K562 (cell line): ENCODE data around the gene SCPEP1. TPM values are rescaled to one million over a fixed set of nuclear protein-coding genes. Genes with fewer than 3 reads are reported as not detected.

Experiments used
- ATF1 ChIP-seq, 2 experiments: fragments of 450-650 bp in 1 of 2; IDR thresholded peaks; 2 replicates each; pipeline ENCODE4 v1.6.1; 2016; ENCODE audit warnings: missing compliant biosample characterization in 1 of 2, missing genetic modification characterization in 1 of 2
- COPS2 ChIP-seq: fragments of 450-650 bp; conservative IDR thresholded peaks from 2 replicates; pipeline ENCODE4 v1.6.1; 2016; ENCODE audit warnings: mild to moderate bottlenecking, moderate library complexity
- CREBBP ChIP-seq: IDR thresholded peaks from one replicate; pipeline ENCODE4 v1.6.1; 2012; ENCODE audit warnings: low read depth, mild to moderate bottlenecking, control low read depth, inconsistent platforms, low read length
- CXXC5 ChIP-seq: fragments of 250-450 bp; sonication (Bioruptor Pico); IDR thresholded peaks from 2 replicates; pipeline ENCODE4 v1.8.0; 2022; ENCODE audit warnings: inconsistent platforms, mild to moderate bottlenecking, moderate library complexity
- FOSL1 ChIP-seq: fragments of 200-800 bp; sonication (Bioruptor generic); conservative IDR thresholded peaks from 2 replicates; pipeline ENCODE4 v1.6.1; 2016; ENCODE audit warnings: missing genetic modification characterization, missing compliant biosample characterization
- HNRNPK ChIP-seq: fragments of 200-400 bp; formaldehyde crosslinking; IDR thresholded peaks from one replicate; pipeline ENCODE4 v1.6.1; 2018; ENCODE audit warnings: mild to moderate bottlenecking, low read depth, low read length; ENCODE audit not compliant: poor library complexity, severe bottlenecking
- HNRNPL ChIP-seq: fragments of 200-400 bp; formaldehyde crosslinking; IDR thresholded peaks from 2 replicates; pipeline ENCODE4 v1.6.1; 2017; ENCODE audit warnings: low read depth, mild to moderate bottlenecking, low read length
- MEF2A ChIP-seq: IDR thresholded peaks from 2 replicates; pipeline ENCODE4 v1.6.1; 2011; ENCODE audit warnings: low read depth, mild to moderate bottlenecking, low read length, moderate library complexity; ENCODE audit not compliant: control insufficient read depth
- MEF2D ChIP-seq: conservative IDR thresholded peaks from 2 replicates; pipeline ENCODE4 v1.6.1; 2016; ENCODE audit warnings: low read depth, missing genetic modification characterization, missing compliant biosample characterization
- NONO ChIP-seq, 2 experiments: fragments of 200-400 bp in 1 of 2; fragments of 450-650 bp in 1 of 2; formaldehyde crosslinking in 1 of 2; IDR thresholded peaks; 2 replicates each; pipeline ENCODE4 v1.6.1; 2017; ENCODE audit warnings: low read depth in 2 of 2, mild to moderate bottlenecking in 2 of 2, moderate library complexity in 2 of 2, low read length in 1 of 2
- NUFIP1 ChIP-seq: fragments of 450-650 bp; IDR thresholded peaks from 2 replicates; pipeline ENCODE4 v1.6.1; 2018; ENCODE audit not compliant: partially characterized antibody
- POLR2B ChIP-seq: fragments of 450-650 bp; IDR thresholded peaks from 2 replicates; pipeline ENCODE4 v1.6.1; 2018; ENCODE audit warnings: low read depth; ENCODE audit not compliant: partially characterized antibody
- RAD21 ChIP-seq, 2 experiments: fragments of 250-450 bp in 1 of 2; fragments of 450-650 bp in 1 of 2; sonication (Bioruptor Pico) in 1 of 2; formaldehyde crosslinking in 1 of 2; IDR thresholded peaks in 1 of 2; conservative IDR thresholded peaks in 1 of 2; 2 replicates each; pipeline versions ENCODE4 v1.4.0 to v1.8.0; 2020 to 2022; ENCODE audit warnings: mild to moderate bottlenecking in 2 of 2, moderate library complexity in 1 of 2
- RBFOX2 ChIP-seq: fragments of 200-400 bp; formaldehyde crosslinking; IDR thresholded peaks from 2 replicates; pipeline ENCODE4 v1.6.1; 2017; ENCODE audit warnings: low read depth, mild to moderate bottlenecking, low read length, moderate library complexity
- SAP30 ChIP-seq: fragments of 200-600 bp; sonication (generic); IDR thresholded peaks from 2 replicates; pipeline ENCODE4 v1.6.1; 2012; ENCODE audit warnings: borderline replicate concordance, low read depth, mild to moderate bottlenecking, moderate library complexity, low read length, control low read depth, inconsistent platforms; ENCODE audit not compliant: insufficient read depth, poor library complexity, severe bottlenecking
- TAF1 ChIP-seq: IDR thresholded peaks from 2 replicates; pipeline ENCODE4 v1.6.1; 2011; ENCODE audit warnings: mild to moderate bottlenecking, low read length, moderate library complexity; ENCODE audit not compliant: insufficient read depth, control insufficient read depth, severe bottlenecking; ENCODE audit errors: extremely low read depth
- TRIM28 ChIP-seq: fragments of 450-650 bp; IDR thresholded peaks from 2 replicates; pipeline ENCODE4 v1.6.1; 2017
- UBTF ChIP-seq, 2 experiments: IDR thresholded peaks; 2 replicates each; pipeline ENCODE4 v1.6.1; 2012; ENCODE audit warnings: improper control_type of control experiment in 2 of 2, low read depth in 2 of 2, low read length in 2 of 2, borderline replicate concordance in 1 of 2
- ZNF146 ChIP-seq: IDR thresholded peaks from one replicate; pipeline ENCODE4 v1.6.1; 2018; ENCODE audit warnings: missing compliant biosample characterization; ENCODE audit not compliant: unreplicated experiment
- ZNF444 ChIP-seq: fragments of 250-450 bp; sonication (Bioruptor Pico); IDR thresholded peaks from 2 replicates; pipeline ENCODE4 v1.4.0; 2020; ENCODE audit warnings: mild to moderate bottlenecking, moderate library complexity
- polyA plus RNA-seq, 8 experiments: library from polyadenylated mRNA; depleted of rRNA in 4 of 8; stranded (reverse) in 5 of 8; unstranded in 3 of 8; fragments of >200 nt; fragmentation: Nextera tagmentation in 2 of 8; fragmentation: Illumina TruSeq in 1 of 8; extraction: Ambion mirVana in 2 of 8; extraction: Trizol in 1 of 8; gene quantifications; 2 replicates each; pipeline versions ENCODE4 v1.2.1 to v1.2.3, GENCODE V29; 2011 to 2014; ENCODE audit warnings: inconsistent platforms in 1 of 8, missing spikeins in 1 of 8
- total RNA-seq, 7 experiments: library from RNA; depleted of rRNA in 6 of 7; stranded (reverse); fragments of >200 nt in 6 of 7; fragmentation: Illumina TruSeq in 2 of 7; extraction: Trizol in 2 of 7; gene quantifications; 2 replicates each; pipeline versions ENCODE4 v1.2.1 to v1.2.3, GENCODE V29; 2011 to 2021; ENCODE audit warnings: low replicate concordance in 1 of 7
- TF ChIP-seq, protein P1 (sequence below): sonication (generic); formaldehyde crosslinking; IDR thresholded peaks from 2 replicates; pipeline ENCODE4 v1.8.0; 2022; ENCODE audit warnings: mild to moderate bottlenecking, missing genetic modification reagents
- TF ChIP-seq, protein P2 (sequence below): fragments of 250-450 bp; sonication (Bioruptor Pico); IDR thresholded peaks from 2 replicates; pipeline ENCODE4 v1.8.0; 2021; ENCODE audit warnings: moderate library complexity, mild to moderate bottlenecking, inconsistent platforms

SCPEP1 gene
- total and polyA plus RNA-seq, 9 of the 15 experiments (the other 6 are each of a cell fraction or from before 2014, with no cell fraction given): 5.1 to 14.8 (median 7.2) TPM

GRCh38 chr17:56960596-56961538, 17.1 kb upstream of the SCPEP1 start, which contains the start of gene COIL (continued):
- no peak for TF ChIP-seq UBTF (IDR thresholded peaks at IDR 0.05; ENCODE audit: borderline replicate concordance in 1 of 2, low read depth in 2 of 2, low read length in 2 of 2)
- TF ChIP-seq ATF1 (CRISPR knock-in tag; IDR thresholded peaks at IDR 0.05): no peak
- peak; percentile 71 for TF ChIP-seq ATF1 (tag; IDR thresholded peaks at IDR 0.05)
- TF ChIP-seq POLR2B: peak; percentile 73
- TF ChIP-seq RAD21 (CRISPR knock-in tag; conservative IDR thresholded peaks at IDR 0.05 in 1 of 2, IDR thresholded peaks at IDR 0.05 in 1 of 2): peak; percentile 71 to 78
- TF ChIP-seq ZNF146 (CRISPR knock-in tag): no peak
- TF ChIP-seq MEF2A: no peak
- TF ChIP-seq NONO (IDR thresholded peaks at IDR 0.05; ENCODE audit: low read depth in 2 of 2, low read length in 1 of 2): no peak
- TF ChIP-seq, protein P1, sequence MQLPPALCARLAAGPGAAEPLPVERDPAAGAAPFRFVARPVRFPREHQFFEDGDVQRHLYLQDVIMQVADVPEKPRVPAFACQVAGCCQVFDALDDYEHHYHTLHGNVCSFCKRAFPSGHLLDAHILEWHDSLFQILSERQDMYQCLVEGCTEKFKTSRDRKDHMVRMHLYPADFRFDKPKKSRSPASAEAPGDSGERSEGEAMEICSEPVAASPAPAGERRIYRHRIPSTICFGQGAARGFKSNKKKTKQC (CRISPR knock-in tag): no peak
- no peak for TF ChIP-seq MEF2D (tag)
- TF ChIP-seq CXXC5 (CRISPR knock-in tag): peak; percentile 87
- TF ChIP-seq FOSL1: no peak
- no peak for TF ChIP-seq ZNF444
- TF ChIP-seq TRIM28: 0 out of 2 replicates have a peak, but pooled peaks have one; percentile 21
- TF ChIP-seq COPS2: no peak
- no peak for TF ChIP-seq SAP30
- TF ChIP-seq, protein P2, sequence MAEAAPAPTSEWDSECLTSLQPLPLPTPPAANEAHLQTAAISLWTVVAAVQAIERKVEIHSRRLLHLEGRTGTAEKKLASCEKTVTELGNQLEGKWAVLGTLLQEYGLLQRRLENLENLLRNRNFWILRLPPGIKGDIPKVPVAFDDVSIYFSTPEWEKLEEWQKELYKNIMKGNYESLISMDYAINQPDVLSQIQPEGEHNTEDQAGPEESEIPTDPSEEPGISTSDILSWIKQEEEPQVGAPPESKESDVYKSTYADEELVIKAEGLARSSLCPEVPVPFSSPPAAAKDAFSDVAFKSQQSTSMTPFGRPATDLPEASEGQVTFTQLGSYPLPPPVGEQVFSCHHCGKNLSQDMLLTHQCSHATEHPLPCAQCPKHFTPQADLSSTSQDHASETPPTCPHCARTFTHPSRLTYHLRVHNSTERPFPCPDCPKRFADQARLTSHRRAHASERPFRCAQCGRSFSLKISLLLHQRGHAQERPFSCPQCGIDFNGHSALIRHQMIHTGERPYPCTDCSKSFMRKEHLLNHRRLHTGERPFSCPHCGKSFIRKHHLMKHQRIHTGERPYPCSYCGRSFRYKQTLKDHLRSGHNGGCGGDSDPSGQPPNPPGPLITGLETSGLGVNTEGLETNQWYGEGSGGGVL (CRISPR knock-in tag): no peak
- peak; percentile 95 for TF ChIP-seq RBFOX2
- TF ChIP-seq HNRNPK: no peak
- TF ChIP-seq CREBBP: no peak
- TF ChIP-seq HNRNPL: no peak
- TF ChIP-seq TAF1: peak; percentile 74
- TF ChIP-seq NUFIP1: no peak
